Caco-2 (cell line): ENCODE results near the gene C6orf120. TPM values are rescaled to one million over a fixed set of nuclear protein-coding genes. Genes with fewer than 3 reads are reported as not detected.

Experiments
- BruUV-seq: library from RNA; stranded (reverse); fragments of 400-500 nt; replicated peaks from 2 replicates; lab custom pipeline; 2021; lab: Mats Ljungman, UMichigan
- CTCF ChIA-PET: fragments of 300-600 bp; sonication (Branson Sonifier 250); formaldehyde crosslinking; loops from one replicate; lab custom pipeline; 2022; ENCODE audit warnings: antibody characterized with exemption; lab: Charles Lee
- POLR2A ChIA-PET: fragments of 300-600 bp; sonication (Branson Sonifier 250); formaldehyde crosslinking; loops from one replicate; lab custom pipeline; 2022; ENCODE audit warnings: antibody characterized with exemption; lab: Charles Lee
- DNase-seq, 2 experiments: peaks; one replicate each; pipeline versions ENCODE4 v3.0.0 to v3.0.0-alpha.2; 2020 to 2022
- H3K27me3 ChIP-seq: replicated peaks from 2 replicates; pipeline ENCODE4 v1.6.0; 2011; ENCODE audit warnings: low read length; ENCODE audit not compliant: control insufficient read depth, insufficient read depth
- H3K36me3 ChIP-seq: 2 replicates; pipeline ENCODE4 v1.5.1; 2011; ENCODE audit warnings: low read length; ENCODE audit not compliant: control insufficient read depth, insufficient read depth
- H3K4me1 ChIP-seq: fragments of 250-450 bp; sonication (Bioruptor Pico); 2 replicates; pipeline ENCODE4 v1.5.1; 2020; ENCODE audit warnings: mild to moderate bottlenecking
- H3K4me3 ChIP-seq: 2 replicates; pipeline ENCODE4 v1.5.1; 2011; ENCODE audit warnings: low read depth, mild to moderate bottlenecking, control low read depth, low read length
- H3K9me3 ChIP-seq: fragments of 250-450 bp; sonication (Bioruptor Pico); 2 replicates; pipeline ENCODE4 v1.5.1; 2020; ENCODE audit warnings: mild to moderate bottlenecking, moderate library complexity
- H3K27ac Mint-ChIP-seq: one replicate; pipeline ENCODE4 v1.8.0; 2022; ENCODE audit warnings: mixed read lengths; ENCODE audit not compliant: unreplicated experiment
- H3K27me3 Mint-ChIP-seq: one replicate; pipeline ENCODE4 v1.8.0; 2022; ENCODE audit warnings: mixed read lengths; ENCODE audit not compliant: insufficient read depth, unreplicated experiment
- H3K36me3 Mint-ChIP-seq: one replicate; pipeline ENCODE4 v1.8.0; 2022; ENCODE audit warnings: mild to moderate bottlenecking, mixed read lengths; ENCODE audit not compliant: insufficient read depth, unreplicated experiment
- H3K4me1 Mint-ChIP-seq: one replicate; pipeline ENCODE4 v1.8.0; 2022; ENCODE audit warnings: low read depth, mixed read lengths; ENCODE audit not compliant: unreplicated experiment
- H3K4me3 Mint-ChIP-seq: one replicate; pipeline ENCODE4 v1.8.0; 2022; ENCODE audit warnings: mild to moderate bottlenecking, moderate library complexity, mixed read lengths; ENCODE audit not compliant: unreplicated experiment
- H3K9me3 Mint-ChIP-seq: one replicate; pipeline ENCODE4 v1.8.0; 2022; ENCODE audit warnings: mixed read lengths; ENCODE audit not compliant: unreplicated experiment
- CTCF ChIP-seq, 2 experiments: fragments of 200-600 bp in 1 of 2; IDR thresholded peaks; 1 replicate in 1 of 2; 2 replicates in 1 of 2; pipeline versions ENCODE4 v1.5.1 to v1.8.0; 2011 to 2022; ENCODE audit warnings: antibody characterized with exemption in 1 of 2, control low read depth in 1 of 2, inconsistent platforms in 1 of 2, low read depth in 1 of 2, low read length in 1 of 2, mild to moderate bottlenecking in 1 of 2, moderate library complexity in 1 of 2; ENCODE audit not compliant: insufficient read depth in 1 of 2, severe bottlenecking in 1 of 2, unreplicated experiment in 1 of 2
- intact Hi-C: fragments of 100-400 bp; cut with micrococcal nuclease; formaldehyde crosslinking; loops from one replicate; pipeline ENCODE4 v1.10.0; 2022; ENCODE audit not compliant: unreplicated experiment
- total RNA-seq: library from RNA; stranded (reverse); gene quantifications from 2 replicates; pipeline ENCODE4 v1.2.3, GENCODE V29; 2022

The C6orf120 gene
- total RNA-seq, 1 experiment from 2014 or later, result 26.4 TPM

- H3K27me3 Mint-ChIP-seq, result no peaks in the 10 kb centered on the region
- no peaks in the 10 kb centered on the region for H3K4me1 Mint-ChIP-seq
- H3K36me3 Mint-ChIP-seq, result peaks cover 26% of the 10 kb centered on the region
- intact Hi-C loops, result no loop called here
- no peak for DNase-seq
- Histone ChIP-seq H3K27me3 (no peaks in the 10 kb centered on the region), H3K4me3 (no peak overlapping the region), H3K36me3 (peaks cover 3% of the 10 kb centered on the region; the same call in 1 of the 2 replicates), H3K4me1 (no peaks in the 10 kb centered on the region), H3K9me3 (no peaks in the 10 kb centered on the region)
- H3K27ac Mint-ChIP-seq, result peak overlapping the region; percentile 5
- no TSS peak for BruUV-seq
- H3K4me3 Mint-ChIP-seq, result no peak overlapping the region
- ChIA-PET POLR2A (no interaction called here), CTCF (no interaction called here)
- H3K9me3 Mint-ChIP-seq, result no peaks in the 10 kb centered on the region
- no peak for TF ChIP-seq CTCF (IDR thresholded peaks at IDR 0.05; ENCODE audit: insufficient read depth in 1 of 2, low read depth in 1 of 2, low read length in 1 of 2, severe bottlenecking in 1 of 2, unreplicated experiment in 1 of 2)
Observed at GRCh38 chr6:169671563-169671962, 30.4 kb upstream of the C6orf120 start.

DNA sequence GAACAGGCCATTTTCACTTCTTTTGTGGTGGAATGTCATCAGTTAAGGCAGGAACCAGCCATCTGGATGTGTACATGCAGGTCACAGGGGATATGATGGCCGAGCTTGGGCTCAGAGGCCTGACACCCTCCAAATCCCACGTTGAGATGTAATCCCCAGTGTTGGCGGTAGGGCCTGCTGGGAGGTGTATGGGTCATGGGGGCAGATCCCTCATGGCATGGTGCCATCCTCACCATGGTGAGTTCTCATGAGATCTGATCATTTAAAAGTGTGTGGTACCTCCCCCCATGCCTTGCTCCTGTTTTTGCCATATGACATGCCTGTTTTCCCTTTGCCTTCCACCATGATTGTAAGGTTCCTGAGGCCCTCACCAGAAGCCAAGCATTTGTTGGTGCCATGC lies 26.9 kb upstream of the C6orf120 start:
- TF ChIP-seq CTCF (IDR thresholded peaks at IDR 0.05; ENCODE audit: insufficient read depth in 1 of 2, low read depth in 1 of 2, low read length in 1 of 2, severe bottlenecking in 1 of 2, unreplicated experiment in 1 of 2), result no peak
- ChIA-PET POLR2A (no interaction called here), CTCF (no interaction called here)
- H3K36me3 Mint-ChIP-seq, result peaks cover 42% of the 10 kb centered on the region
- H3K36me3 ChIP-seq, result peaks cover 7% of the 10 kb centered on the region; the same call in 1 of the 2 replicates
- intact Hi-C loops, result no loop called here
- H3K4me1 Mint-ChIP-seq, result peaks cover 7% of the 10 kb centered on the region
- H3K27me3 ChIP-seq, result no peaks in the 10 kb centered on the region
- no peaks in the 10 kb centered on the region for H3K27me3 Mint-ChIP-seq
- no peak for DNase-seq
- peaks cover 5% of the 10 kb centered on the region for H3K9me3 Mint-ChIP-seq
- H3K4me3 ChIP-seq, result no peak overlapping the region
- H3K4me3 Mint-ChIP-seq, result no peak overlapping the region
- no peak overlapping the region for H3K27ac Mint-ChIP-seq
- no TSS peak for BruUV-seq
- H3K9me3 ChIP-seq, result no peaks in the 10 kb centered on the region
- peaks cover 19% of the 10 kb centered on the region; the same call in 1 of the 2 replicates for H3K4me1 ChIP-seq

DNA sequence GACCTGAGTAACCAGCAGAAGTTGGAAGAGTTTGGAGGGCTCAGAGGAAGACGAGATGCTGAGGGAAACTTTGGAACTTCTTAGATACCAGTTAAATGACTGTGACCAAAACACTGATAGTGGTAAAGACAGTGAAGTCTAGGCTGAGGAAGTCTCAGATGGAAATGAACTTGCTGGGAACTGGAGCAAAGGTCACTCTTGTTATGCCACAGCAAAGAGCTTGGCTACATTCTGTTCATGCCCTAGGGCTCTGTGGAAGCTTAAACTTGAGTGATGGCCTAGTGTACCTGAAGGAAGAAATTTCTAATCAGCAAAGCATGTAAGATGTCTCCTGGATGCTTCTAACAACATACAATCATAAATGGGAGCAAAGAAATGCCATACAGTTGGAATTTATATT lies 24.8 kb upstream of the C6orf120 start:
- no peak for TF ChIP-seq CTCF (IDR thresholded peaks at IDR 0.05; ENCODE audit: insufficient read depth in 1 of 2, low read depth in 1 of 2, low read length in 1 of 2, severe bottlenecking in 1 of 2, unreplicated experiment in 1 of 2)
- DNase-seq, result no peak
- Histone ChIP-seq H3K27me3 (no peaks in the 10 kb centered on the region), H3K36me3 (peaks cover 5% of the 10 kb centered on the region; the same call in 1 of the 2 replicates), H3K4me3 (no peak overlapping the region), H3K4me1 (peaks cover 19% of the 10 kb centered on the region; the same call in 1 of the 2 replicates), H3K9me3 (0 out of 2 replicates have a peak, but pooled peaks cover 4% of the 10 kb centered on the region)
- intact Hi-C loops, result no loop called here
- no peaks in the 10 kb centered on the region for H3K27me3 Mint-ChIP-seq
- peaks cover 7% of the 10 kb centered on the region for H3K4me1 Mint-ChIP-seq
- no peak overlapping the region for H3K27ac Mint-ChIP-seq
- H3K36me3 Mint-ChIP-seq, result peaks cover 48% of the 10 kb centered on the region
- POLR2A ChIA-PET, result interaction anchor here (0.5 kb wide), 1 partner anchor 48 kb away, joined by 4 read pairs; no protein-coding TSS in a partner anchor
- BruUV-seq, result no TSS peak
- peaks cover 14% of the 10 kb centered on the region for H3K9me3 Mint-ChIP-seq
- CTCF ChIA-PET, result no interaction called here
- no peak overlapping the region for H3K4me3 Mint-ChIP-seq
